22Rv1 (cell line): ENCODE data around the gene C1orf35.

ENCODE experiments used
- H3K27ac ChIP-seq: fragments of 450-650 bp; 2 replicates; pipeline ENCODE4 v1.5.1; 2017
- CTCF ChIP-seq: fragments of 450-650 bp; IDR thresholded peaks from 2 replicates; pipeline ENCODE4 v1.5.1; 2017; ENCODE audit warnings: mild to moderate bottlenecking
- ZFX ChIP-seq: fragments of 450-650 bp; IDR thresholded peaks from 2 replicates; pipeline ENCODE4 v1.6.1; 2017; ENCODE audit warnings: antibody characterized with exemption, borderline replicate concordance

The C1orf35 gene

GRCh38 chr1:228062812-228063211 is 40.3 kb downstream of the C1orf35 start:
- no peak overlapping the region for H3K27ac ChIP-seq
- no peak; the same call in 1 of the 2 replicates for TF ChIP-seq CTCF
- TF ChIP-seq ZFX, result no peak

GRCh38 chr1:228062085-228062791 is 40.9 kb downstream of the C1orf35 start:
- H3K27ac ChIP-seq, result no peak overlapping the region
- TF ChIP-seq ZFX, result no peak
- TF ChIP-seq CTCF, result no peak

GRCh38 chr1:228061411-228062084 is 41.6 kb downstream of the C1orf35 start:
- H3K27ac ChIP-seq, result no peak overlapping the region
- TF ChIP-seq CTCF, result no peak
- no peak for TF ChIP-seq ZFX

- H3K27ac ChIP-seq, result peak overlapping the region; percentile 68
- TF ChIP-seq CTCF (no peak; the same call in none of the 2 replicates), ZFX (no peak)
Measured at GRCh38 chr1:228060458-228061190, 42.5 kb downstream of the C1orf35 start.

- peak overlapping the region; percentile 68 for H3K27ac ChIP-seq
- TF ChIP-seq CTCF (no peak), ZFX (no peak)
Measured at GRCh38 chr1:228059634-228060457, 43.3 kb downstream of the C1orf35 start.

- TF ChIP-seq ZFX, result no peak
- no peak for TF ChIP-seq CTCF
- H3K27ac ChIP-seq, result peak overlapping the region; percentile 68
Measured at GRCh38 chr1:228058949-228059633, 44.0 kb downstream of the C1orf35 start.
